ENCODE data around the gene IRAK2.
"Not testable (repeated sequence)": the region's sequence is repeated elsewhere in the genome, so short reads cannot be mapped to it uniquely, and the experiment has no call there.

Gene IRAK2

DNA sequence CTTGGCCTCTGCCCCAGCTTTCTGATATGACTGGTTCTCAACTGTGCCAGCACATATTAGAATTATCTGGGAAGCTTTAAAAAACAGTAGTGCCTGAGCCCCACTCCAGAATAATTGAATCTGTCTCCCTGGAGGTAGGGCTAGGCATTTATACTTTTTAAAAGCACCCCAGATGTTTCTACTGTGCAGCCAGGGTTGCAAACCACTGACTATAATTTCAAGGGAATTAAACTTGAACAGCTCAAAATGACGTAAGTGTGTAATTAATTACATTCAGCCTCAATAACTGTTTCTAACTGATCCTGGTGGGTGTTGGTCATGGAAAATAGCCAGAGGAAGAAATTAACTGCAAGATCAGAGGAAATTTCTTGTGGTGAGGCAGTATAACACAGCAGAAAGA is 4.4 kb upstream of the IRAK2 start:
- no peak for FAIRE-seq

DNA sequence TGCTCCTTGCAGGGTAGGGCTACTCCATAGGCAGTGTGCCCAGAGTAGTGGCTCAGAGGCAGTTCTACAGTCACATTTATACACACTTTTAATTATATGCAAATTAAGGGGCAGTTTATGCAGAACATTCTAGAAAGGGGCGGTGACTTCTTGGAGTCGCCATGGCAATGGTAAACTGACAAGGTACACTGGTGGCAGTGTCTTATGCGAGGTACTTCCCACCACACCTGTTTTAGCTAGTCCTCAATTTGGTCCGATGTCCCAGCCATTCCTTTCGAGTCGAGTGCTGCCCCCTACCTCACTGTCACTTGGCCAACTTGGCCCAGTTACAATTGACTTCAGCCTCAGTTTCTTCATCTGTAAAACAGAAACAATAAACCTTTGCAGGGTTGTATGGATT is 3.8 kb upstream of the IRAK2 start:
- no peak for FAIRE-seq

DNA sequence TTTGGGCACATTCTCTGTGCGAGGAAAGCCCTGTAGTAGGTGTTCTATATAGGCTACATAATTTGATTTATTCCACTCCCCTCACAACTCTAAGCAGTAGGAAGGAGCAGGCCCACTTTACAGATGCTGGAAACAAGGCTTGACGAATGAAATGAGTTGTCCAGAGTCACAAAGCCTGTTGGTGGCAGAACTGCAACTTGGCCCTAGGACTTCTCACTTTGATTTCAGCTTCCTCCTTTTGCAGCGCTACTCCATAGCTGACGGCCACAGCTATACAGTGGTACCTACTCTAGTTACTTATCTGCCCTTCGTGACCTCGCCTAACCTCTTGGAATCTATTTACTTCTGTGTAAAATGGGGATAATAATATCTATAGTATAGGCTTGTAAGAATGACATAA is 2.5 kb upstream of the IRAK2 start:
- FAIRE-seq: no peak

DNA sequence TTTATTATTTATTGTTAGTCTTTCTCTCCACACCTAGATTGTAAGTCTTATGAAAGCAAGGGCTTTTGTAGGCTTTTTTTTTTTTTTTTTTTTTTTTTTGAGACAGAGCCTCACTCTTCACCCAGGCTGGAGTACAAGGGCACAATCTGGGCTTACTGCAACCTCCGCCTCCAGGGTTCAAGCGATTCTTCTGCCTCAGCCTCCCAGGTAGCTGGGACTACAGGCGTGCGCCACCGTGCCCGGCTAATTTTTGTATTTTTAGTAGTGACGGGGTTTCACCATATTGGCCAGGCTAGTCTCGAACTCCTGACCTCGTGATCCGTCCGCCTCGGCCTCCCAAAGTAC is 546 bp upstream of the IRAK2 start:
- FAIRE-seq: not testable (repeated sequence)

DNA sequence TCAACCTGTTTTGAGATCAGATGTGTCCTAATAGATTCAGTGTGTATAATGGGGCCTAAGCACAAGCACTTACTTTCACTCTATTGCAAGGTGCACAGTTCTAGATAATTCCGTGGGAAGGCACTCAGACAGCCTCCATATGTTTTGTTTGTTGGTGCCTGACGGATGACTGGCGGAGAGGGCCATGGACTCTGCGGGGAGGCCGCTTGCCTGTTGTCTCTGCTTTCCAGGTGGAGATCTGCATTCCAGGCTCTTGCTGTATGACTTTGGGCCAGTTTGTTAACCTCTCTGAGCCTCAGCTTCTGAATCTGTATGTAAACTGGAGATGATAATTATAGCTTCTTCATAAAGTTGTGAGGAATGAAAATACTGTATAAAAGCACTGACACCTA is 1.5 kb downstream of the IRAK2 start:
- no peak for FAIRE-seq

DNA sequence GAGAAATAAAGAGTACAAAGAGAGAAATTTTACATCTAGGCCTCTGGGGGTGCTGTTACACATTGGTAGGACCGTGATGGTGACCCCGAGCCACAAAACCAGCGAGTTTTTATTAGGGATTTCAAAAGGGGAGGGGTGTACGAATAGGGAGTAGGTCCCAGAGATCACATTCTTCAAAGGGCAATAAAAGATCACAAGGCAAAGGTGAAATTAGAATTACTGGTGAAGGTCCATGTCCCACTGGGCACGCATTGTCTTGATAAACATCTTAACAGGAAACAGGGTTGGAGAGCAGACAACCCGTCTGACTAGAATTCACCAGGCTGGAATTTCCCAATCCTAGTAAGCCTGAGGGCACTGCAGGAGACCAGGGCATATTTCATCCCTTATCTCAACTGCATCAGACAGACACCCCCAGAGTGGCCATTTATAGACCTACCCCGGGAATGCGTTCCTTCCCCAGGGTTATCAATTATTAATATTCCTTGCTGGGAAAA is 4.3 kb downstream of the IRAK2 start:
- FAIRE-seq: no peak

DNA sequence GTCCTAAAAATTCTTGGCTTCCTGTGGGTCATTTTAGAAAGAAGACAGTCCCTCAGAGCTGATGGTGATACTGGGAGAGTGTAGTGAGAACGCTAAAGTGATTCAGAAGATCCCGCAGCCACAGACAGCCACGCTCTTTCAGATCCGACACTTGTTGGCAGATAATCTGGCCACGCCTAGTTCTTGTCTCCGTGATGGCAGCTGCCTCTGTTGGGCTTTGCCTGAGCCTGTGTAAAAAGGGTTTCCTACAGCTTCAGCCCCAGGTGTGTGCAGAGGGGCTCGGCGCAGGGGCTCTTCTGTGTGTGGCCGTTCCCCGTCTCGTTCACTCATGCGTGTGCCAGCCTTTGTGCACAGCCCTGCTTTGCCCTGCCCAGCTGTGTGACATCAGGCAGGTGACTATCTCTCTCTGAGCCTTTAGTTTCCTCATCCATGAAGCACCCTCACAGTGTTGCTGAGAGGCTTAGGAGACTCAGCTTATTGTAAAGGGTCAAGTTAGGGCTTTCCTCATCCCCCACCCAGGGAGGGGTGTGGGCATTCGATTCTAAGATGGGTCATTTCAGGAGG is 6.3 kb downstream of the IRAK2 start:
- FAIRE-seq: no peak

DNA sequence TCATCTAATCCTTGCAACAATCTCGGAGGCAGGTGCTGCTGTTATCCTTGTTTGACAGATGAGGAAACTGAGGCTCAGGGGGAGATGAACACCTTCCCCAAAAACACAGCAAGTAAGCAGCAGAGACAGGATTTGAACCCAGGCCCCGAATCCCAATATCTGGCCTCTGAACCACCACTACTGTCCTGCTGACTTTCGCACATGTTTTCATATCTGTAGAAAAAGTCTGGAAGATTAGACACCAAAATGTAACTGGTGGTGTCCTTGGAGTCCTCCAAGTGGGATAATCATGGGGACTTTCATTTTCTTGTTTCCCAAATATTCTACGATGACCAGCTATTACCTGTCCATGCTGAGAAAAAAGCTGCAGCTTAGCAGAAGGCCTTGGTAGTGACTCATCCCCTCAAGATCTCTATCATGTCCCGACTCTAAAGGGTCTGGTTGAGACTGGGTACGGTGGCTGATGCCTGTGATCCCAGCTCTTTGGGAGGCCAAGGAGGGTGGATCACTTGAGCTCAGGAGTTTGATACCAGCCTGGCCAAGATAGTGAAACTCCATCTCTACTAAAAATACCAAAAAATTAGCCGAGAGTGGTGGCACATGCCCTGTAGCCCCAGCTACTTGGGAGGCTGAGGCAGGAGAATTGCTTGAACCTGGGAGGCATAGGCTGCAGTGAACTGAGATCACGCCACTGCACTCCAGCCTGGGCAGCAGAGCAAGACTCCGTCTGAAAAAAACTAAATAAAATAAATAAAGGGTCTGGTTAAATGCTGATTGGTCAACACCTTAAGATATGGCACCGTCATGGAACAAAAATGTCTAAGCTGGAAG is 8.6 kb downstream of the IRAK2 start:
- no peak for FAIRE-seq

DNA sequence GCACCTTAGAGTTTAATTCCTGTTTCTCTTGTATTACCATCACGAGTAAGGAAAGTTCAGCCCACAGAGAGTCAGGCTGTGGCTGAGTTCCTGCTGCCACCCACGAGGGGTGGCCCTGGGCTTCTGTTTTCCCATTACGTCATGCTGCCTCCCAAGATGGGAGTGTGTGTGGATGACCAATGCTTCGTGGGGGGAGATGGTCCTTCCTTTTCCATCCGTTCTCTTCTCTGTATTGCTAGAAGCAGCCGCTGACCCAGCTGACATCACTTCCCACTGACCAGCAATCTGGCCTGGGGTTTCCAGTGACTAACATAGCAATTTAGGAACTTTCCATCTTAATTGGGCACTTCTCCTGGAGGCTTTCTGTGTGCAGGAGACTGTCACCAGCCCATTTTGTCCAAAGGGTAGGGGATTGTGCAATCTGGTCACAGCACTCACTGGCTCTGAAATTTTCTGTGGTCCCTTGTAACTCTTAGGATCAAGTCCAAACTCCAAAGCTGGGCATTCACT is 9.3 kb downstream of the IRAK2 start:
- FAIRE-seq: no peak

DNA sequence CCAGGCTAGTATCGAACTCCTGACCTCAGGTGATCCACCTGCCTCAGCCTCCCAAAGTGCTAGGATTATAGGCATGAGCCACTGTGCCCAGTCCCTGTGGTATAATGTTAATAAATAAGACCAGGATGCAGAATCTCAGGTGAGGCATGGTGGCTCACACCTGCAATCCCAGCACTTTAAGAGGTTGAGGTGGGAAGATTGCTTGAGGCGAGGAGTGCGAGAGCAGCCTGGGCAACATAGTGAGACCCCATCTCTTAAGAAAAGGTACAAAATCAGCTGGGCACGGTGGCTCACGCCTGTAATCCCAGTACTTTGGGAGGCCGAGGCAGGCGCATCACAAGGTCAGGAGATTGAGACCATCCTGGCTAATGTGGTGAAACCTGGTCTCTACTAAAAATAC is 10.6 kb downstream of the IRAK2 start:
- FAIRE-seq: not testable (repeated sequence)

DNA sequence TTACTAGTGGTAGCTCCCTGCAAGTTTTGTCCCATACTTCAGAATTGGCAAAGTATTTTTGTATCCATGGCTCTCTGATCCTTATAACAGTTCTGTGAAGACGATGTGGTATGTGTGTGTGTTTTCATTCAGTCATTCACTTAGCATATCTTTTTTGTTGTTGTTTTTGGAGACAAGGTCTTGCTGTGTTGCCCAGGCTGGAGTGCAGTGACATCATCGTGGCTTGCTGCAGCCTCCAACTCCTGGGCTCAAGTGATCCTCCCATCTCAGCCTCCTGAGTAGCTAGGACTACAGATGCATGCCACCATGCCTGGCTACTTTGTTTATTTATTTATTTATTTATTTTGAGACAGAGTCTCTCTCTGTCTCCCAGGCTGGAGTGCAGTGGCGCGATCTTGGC is 11.4 kb downstream of the IRAK2 start:
- not testable (repeated sequence) for FAIRE-seq

DNA sequence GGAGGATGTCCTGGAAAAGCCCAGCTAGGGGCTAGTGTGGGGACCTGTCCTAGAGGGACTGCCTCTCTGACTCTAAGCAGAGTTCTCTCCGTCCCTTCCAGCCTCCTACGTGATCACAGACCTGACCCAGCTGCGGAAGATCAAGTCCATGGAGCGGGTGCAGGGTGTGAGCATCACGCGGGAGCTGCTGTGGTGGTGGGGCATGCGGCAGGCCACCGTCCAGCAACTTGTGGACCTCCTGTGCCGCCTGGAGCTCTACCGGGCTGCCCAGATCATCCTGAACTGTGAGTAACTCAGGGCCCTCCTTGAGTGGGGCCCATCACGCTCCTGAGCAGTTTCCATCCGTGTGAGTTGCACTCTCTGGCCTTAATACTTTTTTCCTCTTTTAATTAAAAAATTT is 13.0 kb downstream of the IRAK2 start:
- no peak for FAIRE-seq

DNA sequence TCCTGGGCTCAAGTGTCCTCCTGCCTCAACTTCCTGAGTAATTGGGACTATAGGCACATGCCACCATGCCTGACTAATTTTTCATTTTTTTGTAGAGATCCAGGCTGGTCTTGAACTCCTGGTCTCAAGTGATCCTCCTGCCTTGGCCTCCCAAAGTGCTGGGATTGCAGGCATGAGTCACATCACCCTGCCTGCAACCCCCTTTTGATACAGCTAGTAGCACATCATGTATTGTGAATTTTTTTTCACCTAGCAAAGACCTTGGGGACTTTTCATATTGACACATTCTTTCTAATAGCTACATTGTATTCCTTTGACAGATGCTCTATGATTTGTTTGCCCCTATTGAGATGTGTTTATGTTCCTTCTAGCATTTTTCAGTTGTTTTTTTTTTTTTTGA is 14.2 kb downstream of the IRAK2 start:
- no peak for FAIRE-seq

DNA sequence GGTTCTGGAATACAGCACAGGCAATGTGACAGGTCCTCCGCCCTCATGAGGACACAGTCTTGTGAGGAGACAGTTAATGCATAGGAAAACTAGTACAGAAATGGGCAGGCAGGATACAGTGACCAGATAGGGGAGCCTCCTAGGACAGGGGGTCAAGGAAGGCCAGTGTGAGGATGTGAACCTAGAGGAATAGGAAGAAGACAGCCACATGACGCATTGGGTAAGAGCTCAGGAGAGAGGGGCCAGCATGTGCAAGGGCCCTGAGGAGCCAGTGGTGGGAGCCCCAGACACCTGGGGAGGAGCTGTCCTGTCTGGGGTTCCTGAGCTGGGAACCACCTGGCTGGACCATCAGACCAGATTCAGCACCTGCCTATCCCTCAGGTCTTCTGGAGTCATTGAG is 15.6 kb downstream of the IRAK2 start:
- no peak for FAIRE-seq

DNA sequence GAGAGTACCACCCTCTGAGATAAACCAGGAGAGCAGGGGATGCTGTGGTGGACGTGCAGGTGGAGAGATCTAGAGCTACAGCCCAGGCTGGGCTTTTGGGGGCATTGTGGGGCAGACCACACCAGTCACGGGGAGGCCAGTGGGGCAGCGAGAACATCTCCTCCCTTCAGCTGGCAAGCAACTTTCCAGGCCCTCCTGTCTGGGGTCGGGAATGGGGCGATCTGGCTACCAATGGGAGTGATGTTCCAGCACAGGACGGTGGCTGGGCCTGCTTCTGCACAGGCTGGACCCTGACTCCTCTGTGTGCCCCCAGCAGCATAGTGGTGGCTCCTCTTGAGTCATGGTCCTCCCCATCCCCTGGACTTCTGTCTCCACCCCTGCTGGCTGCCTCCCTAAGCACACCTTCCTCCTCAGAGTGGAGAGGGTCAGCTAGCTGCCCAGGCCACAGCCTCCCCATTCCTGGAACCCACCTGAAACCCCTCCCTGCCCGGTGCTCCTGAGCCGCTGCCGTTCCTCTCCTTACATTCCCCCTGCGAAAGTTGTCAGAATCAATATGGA is 16.1 kb downstream of the IRAK2 start:
- FAIRE-seq: no peak

DNA sequence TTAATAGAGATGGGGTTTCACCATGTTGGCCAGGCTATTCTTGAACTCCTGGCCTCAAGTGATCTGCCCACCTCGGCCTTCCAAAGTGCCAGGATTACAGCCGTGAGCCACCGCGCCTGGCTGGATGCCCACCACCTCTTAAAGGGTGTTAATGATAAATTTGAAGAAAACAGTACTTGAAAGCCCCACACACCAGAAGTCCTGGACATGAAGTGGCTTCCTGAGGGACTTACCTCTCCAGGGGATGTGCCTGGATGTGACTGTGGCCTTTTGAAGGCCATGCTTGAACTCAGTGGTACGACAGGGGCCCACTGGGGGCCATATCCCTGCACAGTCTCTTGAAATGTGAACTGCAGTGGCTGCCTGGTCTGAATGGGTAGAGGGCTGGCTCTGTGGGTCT is 18.2 kb downstream of the IRAK2 start:
- FAIRE-seq: no peak

DNA sequence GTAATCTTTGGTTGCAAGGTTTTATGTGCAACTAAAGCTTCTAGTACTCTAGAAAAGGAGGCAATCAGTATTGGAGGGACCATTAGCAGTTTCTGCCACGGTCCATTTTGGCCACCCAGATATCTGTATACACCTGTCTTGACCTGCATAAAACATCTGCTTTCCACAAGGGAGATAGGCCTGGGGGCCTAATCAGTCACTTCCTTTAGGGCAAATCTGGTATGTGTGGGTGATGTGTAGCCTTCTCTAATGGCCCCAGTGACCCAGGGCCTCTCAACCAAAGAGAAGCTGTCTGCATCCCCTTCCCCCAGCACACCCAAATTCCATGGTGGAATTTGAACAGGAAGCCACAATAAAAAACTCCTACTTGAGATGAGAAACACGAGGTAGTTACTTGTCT is 19.5 kb downstream of the IRAK2 start:
- no peak for FAIRE-seq

DNA sequence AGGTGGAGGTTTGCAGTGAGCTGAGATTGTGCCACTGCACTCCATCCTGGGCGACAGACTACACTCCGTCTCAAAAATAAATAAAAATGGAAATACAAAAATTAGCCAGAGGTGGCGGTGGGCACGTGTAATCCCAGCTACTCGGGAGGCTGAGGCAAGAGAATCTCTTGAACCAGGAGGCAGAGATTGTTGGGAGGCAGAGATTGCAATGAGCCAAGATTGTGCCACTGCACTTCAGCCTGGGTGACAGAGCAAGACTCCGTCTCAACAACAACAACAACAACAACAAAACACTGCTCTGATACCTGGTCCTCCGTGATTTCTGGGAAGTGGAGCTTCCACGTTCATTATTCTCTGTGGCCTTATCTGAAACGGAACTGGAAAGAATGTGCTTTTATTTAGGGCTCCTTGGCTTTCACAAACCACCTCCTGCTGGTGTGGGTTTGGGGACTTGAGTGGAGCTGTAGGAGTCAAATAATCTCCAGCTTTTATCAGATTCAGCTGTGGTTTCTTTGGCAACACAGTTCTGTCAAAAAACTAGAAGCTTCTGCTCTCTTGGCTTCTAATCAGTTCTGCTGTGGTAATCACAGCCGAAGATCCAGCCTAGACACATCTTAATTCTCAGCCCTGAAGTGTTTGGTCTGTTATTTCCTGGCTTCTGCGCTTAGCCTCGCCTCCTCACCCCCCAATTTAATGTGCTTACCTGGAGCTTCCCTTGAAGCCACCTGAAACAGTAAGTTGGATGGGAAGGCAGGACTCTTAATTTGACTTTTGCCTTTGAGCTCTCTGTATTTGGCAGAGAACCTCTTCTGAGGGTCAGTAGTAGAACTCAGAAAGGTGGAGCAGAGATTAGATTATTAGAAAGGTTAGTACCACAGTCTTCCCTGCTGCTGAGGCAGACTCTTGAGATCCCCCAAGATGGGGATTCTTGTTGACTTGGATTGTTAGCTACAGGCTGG is 21.4 kb downstream of the IRAK2 start:
- no peak for FAIRE-seq

DNA sequence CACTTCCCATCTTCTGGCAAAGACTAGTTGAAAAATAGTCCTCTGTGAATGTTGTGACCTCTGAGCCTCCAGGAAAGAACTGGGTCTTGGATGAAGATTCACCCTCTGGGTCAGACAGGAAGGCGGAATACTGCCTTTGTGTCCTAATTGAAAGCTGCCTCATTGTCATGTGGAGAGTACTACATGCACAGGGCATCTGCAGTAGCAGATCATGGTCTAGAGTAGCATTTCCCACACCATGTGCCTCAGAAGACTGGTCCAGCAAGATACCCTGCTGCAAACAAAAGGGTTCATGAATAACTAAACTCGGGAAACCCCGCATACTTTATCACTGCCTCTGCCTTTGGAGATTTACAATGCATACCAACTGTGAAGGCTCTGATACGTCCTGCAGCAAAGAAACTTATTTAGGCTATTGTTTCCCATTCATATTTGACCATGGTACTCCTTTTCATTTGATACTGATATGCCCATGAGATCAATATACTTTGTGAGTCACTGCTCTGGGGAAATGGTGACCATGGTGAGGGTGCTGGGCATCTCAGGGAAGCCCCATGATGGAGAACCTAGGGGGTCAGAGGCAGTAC is 22.7 kb downstream of the IRAK2 start:
- no peak for FAIRE-seq

DNA sequence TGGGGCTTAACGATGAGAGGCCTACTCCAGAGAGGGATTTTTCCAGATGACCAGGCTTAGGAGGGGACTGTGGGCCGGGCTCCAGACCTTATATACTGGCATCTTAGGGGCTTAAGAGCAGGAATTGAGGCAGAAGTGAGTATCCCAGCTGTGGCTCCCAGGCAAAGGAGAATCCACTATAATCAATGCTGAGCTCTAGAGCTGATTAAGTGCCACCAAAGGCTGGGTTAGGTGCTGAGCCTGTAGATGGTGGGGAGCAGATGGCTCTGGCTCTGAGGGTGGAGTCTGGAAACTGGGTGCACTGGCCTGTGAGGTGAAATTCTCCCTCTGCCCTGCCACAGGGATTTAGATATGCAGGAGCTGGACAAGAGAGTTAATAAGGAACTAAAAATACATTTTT is 23.2 kb downstream of the IRAK2 start:
- no peak for FAIRE-seq

DNA sequence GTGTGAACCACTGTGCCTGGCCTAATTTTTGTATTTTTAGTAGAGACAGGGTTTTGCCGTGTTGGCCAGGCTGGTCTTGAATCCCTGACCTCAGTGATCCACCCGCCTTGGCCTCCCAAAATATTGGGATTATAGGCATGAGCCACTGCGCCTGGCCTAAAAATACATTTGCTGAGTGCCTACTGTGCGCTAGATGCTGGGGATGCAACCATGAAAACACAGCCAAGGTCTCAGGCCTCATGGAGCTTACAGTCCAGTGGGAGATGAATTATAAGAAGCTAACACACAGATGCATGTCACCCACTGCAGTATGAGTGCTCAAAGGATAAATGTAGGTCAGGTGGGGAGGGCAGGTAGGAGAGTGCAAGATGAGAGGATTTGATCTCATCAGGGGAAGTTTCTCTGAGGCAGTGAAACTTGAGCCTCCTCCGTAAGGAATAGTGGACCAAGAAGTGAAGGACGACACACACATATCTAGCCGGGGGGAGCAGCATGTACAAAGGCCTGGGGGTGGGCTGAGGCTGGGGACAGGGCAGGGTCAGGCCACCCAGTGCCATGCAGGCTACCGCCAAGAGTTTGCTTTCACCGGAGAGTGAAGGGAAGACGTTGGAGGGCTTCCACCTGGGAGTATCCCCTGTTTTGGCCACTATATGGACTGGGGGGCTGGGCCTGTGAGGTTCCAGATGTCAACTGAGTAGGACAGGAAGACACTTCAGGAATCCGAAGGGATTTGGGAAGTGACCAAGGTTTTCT is 24.3 kb downstream of the IRAK2 start:
- no peak for FAIRE-seq

Measured in G401.6 (cell line).